Thyroid gland (tissue), 4 donors: ENCODE measurements around the gene AP4E1. TPM values are rescaled to one million over a fixed set of nuclear protein-coding genes. Genes with fewer than 3 reads are reported as not detected.

ENCODE experiments used
- DNase-seq, 2 donors: peaks; one replicate each; pipeline ENCODE4 v3.0.0-alpha.2; 2019
- H3K27ac ChIP-seq, 3 donors: fragments of 200-600 bp; sonication (generic); 1 replicate in 2 of 3; 2 replicates in 1 of 3; pipeline ENCODE4 v1.5.1; 2016 to 2019; ENCODE audit warnings: mild to moderate bottlenecking in 1 of 3, moderate library complexity in 1 of 3
- H3K27me3 ChIP-seq: fragments of 200-600 bp; sonication (generic); one replicate; pipeline ENCODE4 v1.5.1; 2019
- H3K36me3 ChIP-seq, 2 donors: fragments of 200-600 bp; sonication (generic); one replicate each; pipeline ENCODE4 v1.5.1; 2016 to 2019
- H3K4me1 ChIP-seq, 2 donors: fragments of 200-600 bp; sonication (generic); one replicate each; pipeline ENCODE4 v1.5.1; 2017 to 2019
- H3K4me3 ChIP-seq, 3 donors: fragments of 200-600 bp; sonication (generic); replicated peaks in 1 of 3; 1 replicate in 2 of 3; 2 replicates in 1 of 3; pipeline ENCODE4 v1.5.1; 2016; ENCODE audit warnings: mild to moderate bottlenecking in 1 of 3
- H3K9me3 ChIP-seq: fragments of 200-600 bp; sonication (generic); one replicate; pipeline ENCODE4 v1.5.1; 2017
- CTCF ChIP-seq, 6 experiments: fragments of 200-600 bp in 3 of 6; fragments of 450-650 bp in 3 of 6; sonication (generic) in 3 of 6; IDR thresholded peaks; one replicate each; pipeline ENCODE4 v1.5.1; 2016 to 2019; ENCODE audit warnings: antibody characterized with exemption in 6 of 6, mild to moderate bottlenecking in 2 of 6, inconsistent platforms in 1 of 6, moderate library complexity in 1 of 6
- POLR2A ChIP-seq, 2 donors: fragments of 450-650 bp; IDR thresholded peaks; one replicate each; pipeline ENCODE4 v1.6.1; 2017; ENCODE audit warnings: antibody characterized with exemption in 2 of 2, mild to moderate bottlenecking in 2 of 2, moderate library complexity in 1 of 2
- WGBS, 2 donors: methylation state at CpG; one replicate each; pipeline ENCODE4 v1.1.5; 2017; 5-methylcytosine and 5-hydroxymethylcytosine counted together
- intact Hi-C: fragments of 100-400 bp; cut with DNase I; formaldehyde crosslinking; loops from one replicate; pipeline ENCODE4 v1.15.1; 2023
- total RNA-seq, 4 donors: library from RNA; depleted of rRNA; stranded (reverse); fragments of >200 nt; gene quantifications; one replicate each; pipeline ENCODE4 v1.2.3, GENCODE V29; 2016

The AP4E1 gene
- total RNA-seq, 4 donors from 2014 or later = 9.3 to 13.3 (median 10.4) TPM

GRCh38 chr15:50978580-50978979 is 70.1 kb downstream of the AP4E1 start:
- Histone ChIP-seq H3K9me3 (no peaks in the 10 kb centered on the region), H3K36me3 (no peaks in the 10 kb centered on the region), H3K27me3 (no peaks in the 10 kb centered on the region), H3K27ac (no peak overlapping the region), H3K4me3 (no peak overlapping the region), H3K4me1 (no peaks in the 10 kb centered on the region)
- DNase-seq = no peak
- no peak for TF ChIP-seq POLR2A (IDR thresholded peaks at IDR 0.05)
- no peak for TF ChIP-seq CTCF (IDR thresholded peaks at IDR 0.05)
- intact Hi-C loops = no loop called here
- WGBS, 2 donors = 93 to 95% methylated on average over 4 of the region's 4 CpGs

GRCh38 chr15:50979041-50979440 is 70.6 kb downstream of the AP4E1 start:
- Histone ChIP-seq H3K9me3 (no peaks in the 10 kb centered on the region), H3K36me3 (peaks cover 0 to 1% of the 10 kb centered on the region in 2 donors), H3K4me3 (no peak overlapping the region), H3K27me3 (no peaks in the 10 kb centered on the region), H3K27ac (no peak overlapping the region), H3K4me1 (no peaks in the 10 kb centered on the region)
- 89 to 100% methylated on average over 1 of the region's 1 CpG for WGBS, 2 donors
- DNase-seq = no peak
- TF ChIP-seq POLR2A (IDR thresholded peaks at IDR 0.05) (no peak), CTCF (IDR thresholded peaks at IDR 0.05) (no peak)
- intact Hi-C loops = no loop called here

- Histone ChIP-seq H3K4me1 (no peaks in the 10 kb centered on the region), H3K9me3 (no peaks in the 10 kb centered on the region), H3K27me3 (no peaks in the 10 kb centered on the region), H3K27ac (no peak overlapping the region), H3K36me3 (peaks cover 0 to 13% of the 10 kb centered on the region in 2 donors), H3K4me3 (no peak overlapping the region)
- TF ChIP-seq CTCF (IDR thresholded peaks at IDR 0.05) (no peak), POLR2A (IDR thresholded peaks at IDR 0.05) (no peak)
- no peak for DNase-seq
- 93 to 95% methylated on average over 4 of the region's 4 CpGs for WGBS, 2 donors
- intact Hi-C loops = no loop called here
Measured at GRCh38 chr15:50993598-50993997, 85.1 kb downstream of the AP4E1 start.

GRCh38 chr15:50996641-50997040 is 88.2 kb downstream of the AP4E1 start:
- Histone ChIP-seq H3K9me3 (no peaks in the 10 kb centered on the region), H3K27me3 (no peaks in the 10 kb centered on the region), H3K36me3 (peaks cover 0 to 16% of the 10 kb centered on the region in 2 donors), H3K27ac (no peak overlapping the region), H3K4me1 (no peaks in the 10 kb centered on the region), H3K4me3 (no peak overlapping the region)
- TF ChIP-seq POLR2A (IDR thresholded peaks at IDR 0.05) = no peak
- TF ChIP-seq CTCF (IDR thresholded peaks at IDR 0.05) = no peak
- 96 to 97% methylated on average over 1 of the region's 1 CpG for WGBS, 2 donors
- no peak for DNase-seq
- intact Hi-C loops = no loop called here

GRCh38 chr15:50997371-50998051 is 89.0 kb downstream of the AP4E1 start:
- Histone ChIP-seq H3K9me3 (no peaks in the 10 kb centered on the region), H3K27me3 (no peaks in the 10 kb centered on the region), H3K36me3 (peaks cover 0 to 17% of the 10 kb centered on the region in 2 donors), H3K4me1 (no peaks in the 10 kb centered on the region), H3K4me3 (no peak overlapping the region), H3K27ac (no peak overlapping the region)
- TF ChIP-seq POLR2A (IDR thresholded peaks at IDR 0.05) (no peak), CTCF (IDR thresholded peaks at IDR 0.05) (no peak)
- intact Hi-C loops = no loop called here
- 95 to 97% methylated on average over 4 of the region's 4 CpGs for WGBS, 2 donors
- DNase-seq = no peak
